Right lobe of liver (tissue), 6 donors: Measurements from ENCODE around the gene SLC36A4. TPM values are rescaled to one million over a fixed set of nuclear protein-coding genes. Genes with fewer than 3 reads are reported as not detected.
"Not testable (repeated sequence)": the region's sequence is repeated elsewhere in the genome, so short reads cannot be mapped to it uniquely, and the experiment has no call there.

Experiments used
- ATAC-seq, 4 donors: fragments of 200-7000 bp; cut with Tn5 transposase; one replicate each; pipeline ENCODE4 v1.9.1; 2020; ENCODE audit warnings: mild to moderate bottlenecking in 4 of 4, moderate library complexity in 4 of 4
- DNase-seq, 3 donors: peaks; one replicate each; pipeline ENCODE4 v3.0.0-alpha.2; 2020
- H3K27ac ChIP-seq, 3 donors: fragments of 200-600 bp; one replicate each; pipeline ENCODE4 v1.8.0; 2022
- H3K27me3 ChIP-seq, 2 donors: fragments of 200-600 bp; one replicate each; pipeline ENCODE4 v1.8.0; 2022
- H3K36me3 ChIP-seq, 4 donors: fragments of 200-600 bp; sonication (generic) in 1 of 4; one replicate each; pipeline versions ENCODE4 v1.5.1 to v1.8.0; 2017 to 2022; ENCODE audit warnings: control low read depth in 1 of 4
- H3K4me1 ChIP-seq, 4 donors: fragments of 200-600 bp; sonication (generic) in 1 of 4; one replicate each; pipeline versions ENCODE4 v1.5.1 to v1.8.0; 2017 to 2022; ENCODE audit warnings: control low read depth in 1 of 4
- H3K4me3 ChIP-seq, 3 donors: fragments of 200-600 bp; one replicate each; pipeline ENCODE4 v1.8.0; 2022
- H3K9me3 ChIP-seq, 4 donors: fragments of 200-600 bp; sonication (generic) in 1 of 4; one replicate each; pipeline versions ENCODE4 v1.5.1 to v1.8.0; 2017 to 2022; ENCODE audit warnings: control low read depth in 1 of 4
- POLR2A ChIP-seq: fragments of 450-650 bp; IDR thresholded peaks from one replicate; pipeline ENCODE4 v1.6.1; 2017; ENCODE audit warnings: antibody characterized with exemption, mild to moderate bottlenecking
- WGBS: methylation state at CpG from one replicate; pipeline ENCODE4 v1.1.6; 2018; ENCODE audit warnings: low coverage, low lambda C conversion rate; ENCODE audit not compliant: insufficient coverage; ENCODE audit errors: missing lambda C conversion rate; 5-methylcytosine and 5-hydroxymethylcytosine counted together
- intact Hi-C, 2 donors: fragments of 100-400 bp; cut with DNase I; formaldehyde crosslinking; loops; one replicate each; pipeline versions ENCODE4 v1.11.2 to v1.14.1; 2022
- small RNA-seq, 2 experiments: library from RNA; depleted of rRNA; stranded (forward); fragments of <200 nt; gene quantifications; one replicate each; pipeline ENCODE3, GENCODE V24; 2016
- total RNA-seq, 6 experiments: library from RNA; depleted of rRNA in 2 of 6; stranded (reverse); fragments of >200 nt in 2 of 6; fragmentation: NEBNext Ultra II Directional in 3 of 6; extraction: Animal tissue kit (Norgen Biotek cat#: 25700) in 3 of 6; gene quantifications; one replicate each; pipeline versions ENCODE4 v1.1.0 to v1.2.4, GENCODE V29; 2016 to 2023
- TF ChIP-seq, protein P1 (sequence below), 4 donors: fragments of 200-600 bp in 3 of 4; fragments of 450-650 bp in 1 of 4; IDR thresholded peaks; one replicate each; pipeline versions ENCODE4 v1.5.1 to v1.8.0; 2016 to 2022; ENCODE audit warnings: antibody characterized with exemption in 4 of 4, mild to moderate bottlenecking in 2 of 4
- donor health status: DM: no; HTN: yes; CAD: no.
- donor health status: DM: no; HTN: no; CAD: no.
- donor health status: DM: no; HTN: no; CAD: no.
- donor health status: DM: no; HTN: yes; CAD: no.
- donor health status: DM: no; HTN: yes; CAD: no.

SLC36A4 gene
- total RNA-seq, 6 experiments from 2014 or later = 3.2 to 10.7 (median 6.5) TPM

DNA sequence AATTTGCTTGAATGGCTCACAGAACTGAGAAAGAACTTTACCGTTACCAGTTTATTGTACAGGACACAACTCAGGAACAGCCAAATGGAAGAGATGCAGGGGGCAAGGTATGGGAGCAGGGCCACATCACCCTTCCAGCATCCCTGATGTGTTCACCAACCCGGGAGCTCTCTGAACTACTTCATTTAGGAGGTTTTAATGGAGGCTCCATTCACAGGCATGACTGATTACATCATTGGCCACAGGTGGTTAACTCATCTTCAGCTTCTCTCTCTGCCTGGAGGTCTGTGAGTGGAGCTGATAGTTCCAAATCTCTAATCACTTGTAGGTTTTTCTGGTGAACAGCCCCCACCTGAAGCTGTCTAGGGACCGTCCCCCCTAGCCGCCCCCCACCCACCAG, 83.5 kb downstream of the SLC36A4 start:
- H3K36me3 ChIP-seq = no peaks in the 10 kb centered on the region
- no peak for ATAC-seq
- no peak for DNase-seq
- intact Hi-C loops = no loop called here
- no peaks in the 10 kb centered on the region for H3K27me3 ChIP-seq
- no peaks in the 10 kb centered on the region for H3K4me1 ChIP-seq
- no peaks in the 10 kb centered on the region for H3K9me3 ChIP-seq
- H3K27ac ChIP-seq = no peak overlapping the region
- WGBS = 65% methylated on average over 4 of the region's 4 CpGs
- no peak for TF ChIP-seq POLR2A
- TF ChIP-seq, protein P1, sequence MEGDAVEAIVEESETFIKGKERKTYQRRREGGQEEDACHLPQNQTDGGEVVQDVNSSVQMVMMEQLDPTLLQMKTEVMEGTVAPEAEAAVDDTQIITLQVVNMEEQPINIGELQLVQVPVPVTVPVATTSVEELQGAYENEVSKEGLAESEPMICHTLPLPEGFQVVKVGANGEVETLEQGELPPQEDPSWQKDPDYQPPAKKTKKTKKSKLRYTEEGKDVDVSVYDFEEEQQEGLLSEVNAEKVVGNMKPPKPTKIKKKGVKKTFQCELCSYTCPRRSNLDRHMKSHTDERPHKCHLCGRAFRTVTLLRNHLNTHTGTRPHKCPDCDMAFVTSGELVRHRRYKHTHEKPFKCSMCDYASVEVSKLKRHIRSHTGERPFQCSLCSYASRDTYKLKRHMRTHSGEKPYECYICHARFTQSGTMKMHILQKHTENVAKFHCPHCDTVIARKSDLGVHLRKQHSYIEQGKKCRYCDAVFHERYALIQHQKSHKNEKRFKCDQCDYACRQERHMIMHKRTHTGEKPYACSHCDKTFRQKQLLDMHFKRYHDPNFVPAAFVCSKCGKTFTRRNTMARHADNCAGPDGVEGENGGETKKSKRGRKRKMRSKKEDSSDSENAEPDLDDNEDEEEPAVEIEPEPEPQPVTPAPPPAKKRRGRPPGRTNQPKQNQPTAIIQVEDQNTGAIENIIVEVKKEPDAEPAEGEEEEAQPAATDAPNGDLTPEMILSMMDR (IDR thresholded peaks at IDR 0.05) = no peak
- no peak overlapping the region for H3K4me3 ChIP-seq

DNA sequence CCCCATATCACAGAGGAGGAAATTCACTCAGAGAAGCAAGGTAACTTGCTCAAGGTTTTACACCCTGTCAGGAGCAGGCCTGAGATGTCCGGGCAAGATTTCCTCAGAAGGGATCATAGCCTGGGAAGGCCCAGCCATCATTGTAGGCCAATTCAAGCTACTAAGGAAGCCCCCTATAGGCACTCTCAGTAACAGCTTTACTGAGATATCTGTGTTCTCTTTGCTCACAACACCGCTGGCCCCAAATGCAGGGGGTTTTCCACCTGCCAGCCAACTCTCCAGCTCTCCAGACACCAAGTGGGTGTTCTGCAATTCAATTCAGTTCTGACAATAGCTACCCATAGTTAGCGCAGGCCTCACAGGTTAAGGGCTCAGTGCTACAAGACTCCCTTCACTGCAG, 84.0 kb downstream of the SLC36A4 start:
- Histone ChIP-seq H3K27me3 (no peaks in the 10 kb centered on the region), H3K4me3 (no peak overlapping the region), H3K4me1 (no peaks in the 10 kb centered on the region), H3K9me3 (no peaks in the 10 kb centered on the region), H3K36me3 (no peaks in the 10 kb centered on the region), H3K27ac (no peak overlapping the region)
- no peak for TF ChIP-seq POLR2A
- TF ChIP-seq, protein P1 (IDR thresholded peaks at IDR 0.05) = no peak
- WGBS = 20% methylated on average over 1 of the region's 3 CpGs
- intact Hi-C loops = no loop called here
- DNase-seq (no peak), ATAC-seq (no peak)

DNA sequence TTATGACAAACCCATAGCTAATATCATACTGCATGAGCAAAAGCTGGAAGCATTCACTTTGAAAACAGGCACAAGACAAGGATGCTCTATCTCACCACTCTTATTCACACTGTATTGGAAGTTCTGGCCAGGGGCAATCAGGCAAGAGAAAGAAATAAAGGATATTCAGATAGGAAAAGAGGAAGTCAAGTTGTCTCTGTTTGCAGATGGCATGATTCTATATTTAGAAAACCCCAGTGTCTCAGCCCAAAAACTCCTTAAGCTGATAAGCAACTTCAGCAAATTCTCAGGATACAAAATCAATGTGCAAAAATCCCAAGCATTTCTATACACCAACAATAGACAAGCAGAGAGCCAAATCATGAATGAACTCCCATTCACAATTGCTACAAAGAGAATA, 86.6 kb downstream of the SLC36A4 start:
- ATAC-seq, H3K27ac ChIP-seq, H3K4me1 ChIP-seq, H3K9me3 ChIP-seq, H3K36me3 ChIP-seq, H3K4me3 ChIP-seq, DNase-seq, intact Hi-C loops, H3K27me3 ChIP-seq: not testable (repeated sequence)

DNA sequence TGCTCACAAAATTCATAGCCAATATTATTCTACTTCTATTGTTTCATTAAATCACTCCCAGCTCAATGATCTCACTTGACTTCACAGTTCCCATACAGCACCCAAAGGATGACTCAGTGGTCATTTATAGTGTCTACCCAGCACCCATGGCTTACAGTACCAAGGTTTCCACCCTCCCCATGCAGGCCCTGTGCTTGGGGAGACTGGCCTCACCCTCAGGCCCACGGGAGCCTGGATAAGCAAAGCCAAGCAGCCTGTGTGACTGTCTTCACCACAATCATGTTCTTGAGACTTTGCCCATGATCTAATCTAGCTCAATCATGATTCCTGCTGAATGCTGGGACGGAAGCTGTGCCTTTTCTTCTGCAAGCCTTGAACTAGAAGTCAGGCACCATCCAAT, 97.6 kb downstream of the SLC36A4 start:
- 17% methylated on average over 1 of the region's 2 CpGs for WGBS
- no peak for DNase-seq
- Histone ChIP-seq H3K9me3 (no peaks in the 10 kb centered on the region), H3K36me3 (no peaks in the 10 kb centered on the region), H3K27me3 (no peaks in the 10 kb centered on the region), H3K27ac (no peak overlapping the region), H3K4me1 (no peaks in the 10 kb centered on the region), H3K4me3 (no peak overlapping the region)
- intact Hi-C loops = no loop called here
- no peak for ATAC-seq
- TF ChIP-seq, protein P1 (IDR thresholded peaks at IDR 0.05) = no peak
- no peak for TF ChIP-seq POLR2A

DNA sequence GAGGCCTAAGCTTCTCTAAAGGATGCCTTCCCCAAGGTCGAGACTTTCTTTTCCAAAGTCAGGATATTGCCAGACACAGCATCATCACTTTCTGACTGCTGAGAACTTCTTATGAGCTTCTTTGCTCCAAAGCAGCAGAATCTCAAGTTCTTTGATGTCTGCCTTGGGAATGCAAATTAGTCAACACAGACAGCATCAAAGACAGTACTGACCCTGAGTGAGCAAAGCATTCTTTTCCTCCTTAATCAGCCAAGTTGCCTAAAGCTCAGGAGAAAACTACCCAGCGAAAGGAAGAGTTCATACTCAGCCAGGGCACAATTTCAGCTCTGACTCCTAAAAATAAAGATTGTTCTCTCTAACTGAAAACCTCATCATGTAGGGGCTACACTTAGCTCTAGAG, 98.0 kb downstream of the SLC36A4 start:
- H3K4me3 ChIP-seq = no peak overlapping the region
- TF ChIP-seq POLR2A = no peak
- TF ChIP-seq, protein P1 (IDR thresholded peaks at IDR 0.05) = no peak
- H3K27ac ChIP-seq = no peak overlapping the region
- WGBS = 59% methylated on average over 2 of the region's 2 CpGs
- no peaks in the 10 kb centered on the region for H3K4me1 ChIP-seq
- no peaks in the 10 kb centered on the region for H3K36me3 ChIP-seq
- intact Hi-C loops = no loop called here
- no peaks in the 10 kb centered on the region for H3K27me3 ChIP-seq
- DNase-seq (no peak), ATAC-seq (no peak)
- no peaks in the 10 kb centered on the region for H3K9me3 ChIP-seq

Small RNA genes within 50 kb of the gene (small RNA-seq; reads per million reads assigned to genes)
- gene AP003072.1 = 0 reads per million in 2 experiments

Other genes with a start within 250 kb of the SLC36A4 start
- not detected for gene MTNR1B, start 228.3 kb downstream of the SLC36A4 start, total RNA-seq
- not detected for gene DEUP1, start 132.8 kb upstream of the SLC36A4 start, total RNA-seq